H1 (cell line): ENCODE results near the gene DHRS4L2. TPM values are rescaled to one million over a fixed set of nuclear protein-coding genes. Genes with fewer than 3 reads are reported as not detected.

Experiments
- CTCF ChIA-PET: fragments of 300-600 bp; sonication (Branson Sonifier 250); formaldehyde crosslinking; loops from one replicate; lab custom pipeline; 2021; ENCODE audit not compliant: partially characterized antibody; lab: Charles Lee
- POLR2A ChIA-PET: fragments of 300-600 bp; sonication (Branson Sonifier 250); formaldehyde crosslinking; loops from one replicate; lab custom pipeline; 2021; ENCODE audit warnings: inconsistent platforms; ENCODE audit not compliant: partially characterized antibody; lab: Charles Lee
- DNase-seq, 2 experiments: peaks; one replicate each; pipeline versions ENCODE4 v3.0.0 to v3.0.0-alpha.2; 2010 to 2022; ENCODE audit warnings: low spot score in 2 of 2, low read depth in 1 of 2, mixed read lengths in 1 of 2
- FAIRE-seq: peaks from 2 replicates; lab custom pipeline; 2011; peaks lifted over from hg19 to GRCh38; lab: Jason Lieb, UNC
- H2AFZ ChIP-seq: 2 replicates; pipeline ENCODE4 v1.8.1; 2012; ENCODE audit warnings: low read length, inconsistent platforms
- H2AK5ac ChIP-seq: 2 replicates; pipeline ENCODE4 v1.6.1; 2013; ENCODE audit warnings: low read depth, low read length
- H2BK120ac ChIP-seq: replicated peaks from 2 replicates; pipeline ENCODE3; 2013; ENCODE audit warnings: low read depth, low read length, inconsistent platforms
- H2BK12ac ChIP-seq: 2 replicates; pipeline ENCODE4 v1.6.1; 2013; ENCODE audit warnings: low read depth, low read length
- H2BK15ac ChIP-seq: 2 replicates; pipeline ENCODE4 v1.6.1; 2013; ENCODE audit warnings: low read length
- H2BK20ac ChIP-seq: 2 replicates; pipeline ENCODE4 v1.6.1; 2013; ENCODE audit warnings: low read length
- H2BK5ac ChIP-seq: 2 replicates; pipeline ENCODE4 v1.6.1; 2013; ENCODE audit warnings: low read depth, low read length
- H3K14ac ChIP-seq: 2 replicates; pipeline ENCODE4 v1.6.1; 2013; ENCODE audit warnings: inconsistent platforms; ENCODE audit not compliant: insufficient read length
- H3K18ac ChIP-seq: 2 replicates; pipeline ENCODE4 v1.6.1; 2013; ENCODE audit warnings: low read length; ENCODE audit errors: extremely low read depth
- H3K23ac ChIP-seq: 2 replicates; pipeline ENCODE4 v1.6.1; 2013; ENCODE audit warnings: inconsistent platforms; ENCODE audit not compliant: insufficient read length
- H3K23me2 ChIP-seq: 2 replicates; pipeline ENCODE4 v1.6.1; 2013; ENCODE audit warnings: low read depth, low read length
- H3K27ac ChIP-seq: 2 replicates; pipeline ENCODE4 v1.6.1; 2011; ENCODE audit warnings: low read depth, low read length, inconsistent platforms
- H3K27me3 ChIP-seq, 4 experiments: replicated peaks in 1 of 4; 1 replicate in 1 of 4; 2 replicates in 3 of 4; pipeline versions ENCODE4 v1.6.1 to v1.8.1; 2011 to 2013; ENCODE audit warnings: low read length in 3 of 4, mild to moderate bottlenecking in 3 of 4, inconsistent platforms in 2 of 4, mixed read lengths in 2 of 4, moderate library complexity in 1 of 4; ENCODE audit not compliant: control insufficient read depth in 3 of 4, insufficient read depth in 3 of 4; ENCODE audit errors: extremely low read depth in 1 of 4
- H3K36me3 ChIP-seq, 4 experiments: 2 replicates each; pipeline versions ENCODE4 v1.6.1 to v1.8.1; 2011 to 2013; ENCODE audit warnings: mild to moderate bottlenecking in 4 of 4, low read length in 3 of 4, moderate library complexity in 2 of 4, control low read depth in 1 of 4, inconsistent platforms in 1 of 4; ENCODE audit not compliant: insufficient read depth in 4 of 4, control insufficient read depth in 2 of 4
- H3K4ac ChIP-seq: replicated peaks from 2 replicates; pipeline ENCODE3; 2013; ENCODE audit warnings: low read length, low read depth, mixed read lengths, inconsistent platforms; ENCODE audit not compliant: insufficient read length
- H3K4me1 ChIP-seq, 4 experiments: replicated peaks in 1 of 4; 1 replicate in 1 of 4; 2 replicates in 3 of 4; pipeline versions ENCODE4 v1.6.1 to v1.8.1; 2011 to 2013; ENCODE audit warnings: low read length in 3 of 4, inconsistent platforms in 2 of 4, mixed read lengths in 1 of 4; ENCODE audit not compliant: insufficient read depth in 4 of 4, control insufficient read depth in 3 of 4
- H3K4me2 ChIP-seq, 2 experiments: 2 replicates each; pipeline versions ENCODE4 v1.6.1 to v1.8.1; 2011 to 2013; ENCODE audit warnings: low read depth in 2 of 2, low read length in 2 of 2, control low read depth in 1 of 2, inconsistent platforms in 1 of 2, mild to moderate bottlenecking in 1 of 2; ENCODE audit not compliant: insufficient read depth in 1 of 2
- H3K4me3 ChIP-seq, 4 experiments: fragments of 200-600, 300-600 bp in 1 of 4; sonication (generic), shearing (Covaris generic), sonication (Bioruptor Twin) in 1 of 4; 2 replicates each; pipeline versions ENCODE4 v1.5.1 to v1.8.1; 2011 to 2016; ENCODE audit warnings: low read length in 4 of 4, low read depth in 3 of 4, control low read depth in 2 of 4, inconsistent platforms in 2 of 4, mild to moderate bottlenecking in 2 of 4, mixed read lengths in 1 of 4, moderate library complexity in 1 of 4; ENCODE audit not compliant: insufficient read depth in 2 of 4; ENCODE audit errors: extremely low read depth in 1 of 4
- H3K56ac ChIP-seq: replicated peaks from 2 replicates; pipeline ENCODE3; 2013; ENCODE audit warnings: low read depth, mild to moderate bottlenecking, mixed read lengths, low read length, inconsistent platforms; ENCODE audit not compliant: insufficient read length
- H3K79me1 ChIP-seq: 2 replicates; pipeline ENCODE4 v1.6.1; 2013; ENCODE audit warnings: low read depth, low read length, control low read depth
- H3K79me2 ChIP-seq, 2 experiments: 2 replicates each; pipeline versions ENCODE4 v1.6.1 to v1.8.1; 2012 to 2013; ENCODE audit warnings: low read length in 2 of 2, mild to moderate bottlenecking in 2 of 2, inconsistent platforms in 1 of 2; ENCODE audit not compliant: insufficient read depth in 2 of 2, control insufficient read depth in 1 of 2
- H3K9ac ChIP-seq, 4 experiments: replicated peaks in 1 of 4; 1 replicate in 1 of 4; 2 replicates in 3 of 4; pipeline versions ENCODE4 v1.6.1 to v1.8.1; 2011 to 2013; ENCODE audit warnings: low read depth in 3 of 4, low read length in 3 of 4, control low read depth in 2 of 4, mild to moderate bottlenecking in 2 of 4, moderate library complexity in 2 of 4, inconsistent platforms in 1 of 4; ENCODE audit errors: extremely low read depth in 1 of 4
- H3K9me3 ChIP-seq, 2 experiments: 2 replicates each; pipeline versions ENCODE4 v1.6.1 to v1.8.1; 2012 to 2013; ENCODE audit warnings: mild to moderate bottlenecking in 2 of 2, moderate library complexity in 2 of 2, control low read depth in 1 of 2, inconsistent platforms in 1 of 2, low read depth in 1 of 2, low read length in 1 of 2, mixed read lengths in 1 of 2; ENCODE audit not compliant: insufficient read depth in 2 of 2
- H4K20me1 ChIP-seq, 2 experiments: replicated peaks in 1 of 2; 2 replicates each; pipeline versions ENCODE3 to v1.8.1; 2011 to 2013; ENCODE audit warnings: inconsistent platforms in 2 of 2, low read length in 2 of 2, mild to moderate bottlenecking in 1 of 2; ENCODE audit not compliant: insufficient read depth in 2 of 2, control insufficient read depth in 1 of 2
- H4K5ac ChIP-seq: 2 replicates; pipeline ENCODE4 v1.6.1; 2013; ENCODE audit warnings: low read length, low read depth, mixed read lengths, inconsistent platforms; ENCODE audit not compliant: insufficient read length
- H4K8ac ChIP-seq: 2 replicates; pipeline ENCODE4 v1.8.0; 2013; ENCODE audit warnings: mild to moderate bottlenecking, moderate library complexity, low read length, inconsistent platforms; ENCODE audit not compliant: insufficient read depth; ENCODE audit errors: extremely low read depth
- H4K91ac ChIP-seq: replicated peaks from 2 replicates; pipeline ENCODE3; 2013; ENCODE audit warnings: low read length, mixed read lengths, inconsistent platforms; ENCODE audit not compliant: insufficient read length
- CEBPB ChIP-seq: IDR thresholded peaks from 2 replicates; pipeline ENCODE4 v1.6.1; 2012; ENCODE audit warnings: low read depth, low read length
- KDM4A ChIP-seq: IDR thresholded peaks from one replicate; pipeline ENCODE4 v1.7.1; 2012; ENCODE audit warnings: low read depth, mild to moderate bottlenecking, moderate library complexity, low read length, inconsistent platforms; ENCODE audit not compliant: severe bottlenecking
- KDM5A ChIP-seq: fragments of 200-600 bp; IDR thresholded peaks from 2 replicates; pipeline ENCODE4 v1.7.1; 2012; ENCODE audit warnings: mild to moderate bottlenecking, low read length, inconsistent platforms, mixed read lengths
- SP2 ChIP-seq: IDR thresholded peaks from 2 replicates; pipeline ENCODE4 v1.6.1; 2012; ENCODE audit warnings: mild to moderate bottlenecking, low read length, inconsistent platforms
- whole genome bisulfite sequencing, 2 experiments: shearing (Covaris generic) in 1 of 2; methylation state at CpG; one replicate each; pipeline versions ENCODE4 v1.1.6 to v1.1.7; 2013 to 2015; ENCODE audit warnings: low lambda C conversion rate in 2 of 2, mixed read lengths in 2 of 2, inconsistent platforms in 1 of 2, low coverage in 1 of 2, missing lambda C conversion rate in 1 of 2; ENCODE audit not compliant: insufficient replicate concordance in 2 of 2, insufficient coverage in 1 of 2, insufficient read length in 1 of 2; ENCODE audit errors: extremely low coverage in 1 of 2, missing lambda C conversion rate in 1 of 2; 5-methylcytosine and 5-hydroxymethylcytosine counted together
- polyA plus RNA-seq, 7 experiments: library from polyadenylated mRNA; depleted of rRNA in 3 of 7; stranded (reverse) in 5 of 7; unstranded in 2 of 7; fragments of >200 nt in 5 of 7; fragments of 200-250 nt in 2 of 7; gene quantifications; 1 replicate in 5 of 7; 2 replicates in 1 of 7; 4 replicates in 1 of 7; pipeline versions ENCODE4 v1.2.1 to v1.2.3, GENCODE V29; 2011 to 2013; ENCODE audit warnings: missing spikeins in 2 of 7, mixed read lengths in 2 of 7
- total RNA-seq: library from RNA; stranded (reverse); fragmentation: NEBNext Ultra II Directional; extraction: Animal tissue kit (Norgen Biotek cat#: 25700); gene quantifications from 2 replicates; pipeline ENCODE4 v1.2.1, GENCODE V29; 2021

Gene DHRS4L2
- total and polyA plus RNA-seq, 2 of the 8 experiments (the other 6 are each of a cell fraction or from before 2014, with no cell fraction given), result 12.3 to 15.4 TPM

GRCh38 chr14:24053548-24054323, 65.0 kb downstream of the DHRS4L2 start:
- H2BK15ac ChIP-seq, result no peak overlapping the region
- H3K9ac ChIP-seq, result no peak overlapping the region
- 0 out of 2 replicates have a peak overlapping the region, but pooled peaks have one; percentile 7 for H4K8ac ChIP-seq
- no peak overlapping the region for H3K23ac ChIP-seq
- WGBS, 2 experiments, result 86% methylated on average over 9 of the region's 10 CpGs; no CpG with 5 or more reads in 1 of the 2 experiments
- DNase-seq (no peak), FAIRE-seq (no peak)
- no peak overlapping the region for H2BK20ac ChIP-seq
- no peak overlapping the region for H2BK120ac ChIP-seq
- H2AK5ac ChIP-seq, result no peak overlapping the region
- H3K27me3 ChIP-seq, result no peaks in the 10 kb centered on the region; a peak in 1 of 7 replicates
- H3K36me3 ChIP-seq, result no peaks in the 10 kb centered on the region; a peak in 1 of 8 replicates
- CTCF ChIA-PET, result interaction anchor here (0.9 to 9.6 kb wide), 10 partner anchors 15 to 108 kb away, joined by 3 to 234 read pairs (median 4); partner anchors contain the start of genes DCAF11, IRF9, NRL and PCK2
- H3K79me2 ChIP-seq, result no peaks in the 10 kb centered on the region
- H4K91ac ChIP-seq, result no peak overlapping the region
- H3K4me2 ChIP-seq, result no peak overlapping the region
- no peaks in the 10 kb centered on the region for H3K79me1 ChIP-seq
- H3K14ac ChIP-seq, result no peak overlapping the region
- peaks cover 2% of the 10 kb centered on the region in 2 experiments for H4K20me1 ChIP-seq
- no peak overlapping the region for H3K27ac ChIP-seq
- no peak overlapping the region for H4K5ac ChIP-seq
- no peak for TF ChIP-seq SP2
- no peak for TF ChIP-seq KDM5A
- TF ChIP-seq KDM4A, result no peak
- no peak for TF ChIP-seq CEBPB
- TF ChIP-seq, all 59 proteins: peak for 0
- Histone ChIP-seq H2AFZ (no peak overlapping the region), H3K4me1 (peaks cover 0 to 10% (median 5%) of the 10 kb centered on the region in 4 experiments; a peak in 5 of 7 replicates), H3K18ac (no peak overlapping the region), H2BK5ac (no peak overlapping the region), H2BK12ac (no peak overlapping the region), H3K4me3 (no peak overlapping the region), H3K4ac (no peak overlapping the region), H3K23me2 (peaks cover 9% of the 10 kb centered on the region), H3K9me3 (no peaks in the 10 kb centered on the region), H3K56ac (no peak overlapping the region)
- POLR2A ChIA-PET, result interaction anchor here (0.9 to 6.5 kb wide), 3 partner anchors 39 to 87 kb away, joined by 4 to 97 read pairs (median 4); partner anchors contain the start of gene PCK2
